AG10803 (cell line): ENCODE measurements around the gene TNFAIP8.

Experiments used
- DNase-seq: peaks from one replicate; pipeline ENCODE4 v3.0.0; 2010; ENCODE audit warnings: low read depth
- H3K4me3 ChIP-seq: 2 replicates; pipeline ENCODE4 v1.5.1; 2011; ENCODE audit warnings: mild to moderate bottlenecking, low read length, control low read depth
- CTCF ChIP-seq: conservative IDR thresholded peaks from 2 replicates; pipeline ENCODE4 v1.5.1; 2011; ENCODE audit warnings: mild to moderate bottlenecking, low read length, control low read depth, inconsistent platforms

TNFAIP8 gene

GRCh38 chr5:119393746-119394145 is 37.9 kb downstream of the TNFAIP8 start:
- no peak for TF ChIP-seq CTCF
- no peak for DNase-seq
- no peak overlapping the region for H3K4me3 ChIP-seq

DNA sequence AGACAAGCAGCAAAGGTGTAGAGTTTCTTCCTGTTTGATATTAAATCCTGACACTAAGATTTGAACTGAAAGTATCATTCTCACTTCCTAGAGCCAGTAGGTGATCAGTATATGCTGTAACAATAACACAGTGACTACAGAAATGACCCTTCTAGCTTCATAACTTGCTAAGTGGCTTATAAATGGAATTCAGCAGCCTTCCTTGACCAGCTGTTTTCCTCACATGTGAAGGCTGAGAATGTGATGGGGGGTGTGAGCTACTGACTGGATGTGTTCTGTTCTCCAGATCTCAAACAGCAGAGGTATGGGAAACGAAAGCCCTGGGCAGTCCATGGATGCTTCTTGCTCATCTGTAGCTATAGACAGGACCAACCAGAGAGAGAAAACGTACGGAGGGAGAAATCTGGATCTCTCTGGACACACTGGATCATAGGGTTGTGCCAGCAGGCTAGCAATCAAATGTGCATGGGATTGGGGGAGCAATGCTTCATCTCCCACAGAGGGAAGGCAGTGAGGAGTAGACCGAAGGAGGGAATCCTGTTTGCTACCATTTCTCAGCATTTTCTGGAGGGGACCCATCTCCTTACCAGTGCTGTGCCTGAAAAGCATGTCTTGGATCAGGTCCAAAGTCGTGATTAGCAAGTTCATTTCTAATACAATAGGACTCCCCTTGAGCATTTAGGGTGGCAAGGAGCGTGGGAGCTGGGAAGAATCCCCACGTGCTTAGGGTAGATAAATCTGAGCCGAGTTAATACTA is 39.4 kb downstream of the TNFAIP8 start:
- H3K4me3 ChIP-seq, result no peak overlapping the region
- TF ChIP-seq CTCF, result no peak
- DNase-seq, result peak; percentile 37

DNA sequence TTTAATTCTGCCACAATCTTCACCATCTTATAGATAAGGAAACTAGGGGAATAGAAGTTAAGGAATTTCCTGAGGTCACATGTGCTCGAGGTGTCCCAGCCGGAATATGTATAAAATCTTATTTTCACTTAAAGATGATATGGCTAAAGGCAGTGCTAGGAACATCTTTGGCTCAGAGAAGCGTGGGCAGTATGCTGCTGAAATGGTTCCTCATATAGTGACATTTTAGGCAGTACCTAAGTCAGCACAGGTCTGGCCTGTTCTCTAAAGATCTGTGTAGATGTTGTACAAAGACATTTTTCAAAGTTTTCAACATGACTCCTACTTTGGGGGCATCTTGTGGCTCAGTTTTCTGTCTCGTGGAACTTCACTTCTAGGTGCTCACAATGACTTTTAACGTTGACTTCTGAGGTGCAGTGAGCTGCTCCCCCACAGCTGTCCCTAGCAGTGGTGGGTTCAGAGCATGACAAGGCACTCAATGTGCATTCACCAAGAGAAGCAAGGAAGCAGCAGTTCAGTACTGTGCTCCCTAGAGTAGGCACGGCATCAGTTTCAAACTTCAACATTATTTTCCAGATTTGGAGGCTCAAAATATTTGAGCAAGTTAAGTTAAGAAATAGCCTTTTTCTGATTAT is 40.3 kb downstream of the TNFAIP8 start:
- DNase-seq, result no peak
- no peak overlapping the region for H3K4me3 ChIP-seq
- TF ChIP-seq CTCF, result no peak

- DNase-seq, result peak; percentile 84
- H3K4me3 ChIP-seq, result peak overlapping the region; percentile 22; the same call in 1 of the 2 replicates
- no peak for TF ChIP-seq CTCF
These were observed 41.9 kb downstream of the TNFAIP8 start for GRCh38 chr5:119397518-119398380.

- peak; percentile 88 for DNase-seq
- H3K4me3 ChIP-seq, result no peak overlapping the region
- no peak for TF ChIP-seq CTCF
These were observed 43.1 kb downstream of the TNFAIP8 start for GRCh38 chr5:119398727-119399466.

DNA sequence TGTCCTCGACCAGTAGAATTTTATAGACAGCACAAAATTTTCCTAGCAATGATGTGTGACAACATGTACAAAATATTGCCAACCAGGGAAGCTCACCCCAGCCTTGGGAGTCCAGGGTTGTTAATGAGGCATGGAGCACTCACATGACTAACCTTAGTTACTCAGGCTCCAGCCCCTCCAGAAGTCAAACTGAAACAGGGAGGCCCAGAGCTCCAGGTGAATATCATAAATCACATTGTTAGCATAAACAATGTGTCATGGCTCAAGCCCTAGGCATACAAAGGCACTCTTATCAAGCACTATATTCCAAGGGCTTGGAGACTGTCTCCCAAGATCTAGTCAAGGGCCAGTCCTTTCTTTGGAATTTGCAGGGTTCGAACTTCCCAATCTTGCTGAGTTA is 44.4 kb downstream of the TNFAIP8 start:
- DNase-seq, result no peak
- TF ChIP-seq CTCF, result no peak
- H3K4me3 ChIP-seq, result no peak overlapping the region
